Measurements from ENCODE around the gene STAT1. TPM values are rescaled to one million over a fixed set of nuclear protein-coding genes. Genes with fewer than 3 reads are reported as not detected.

Gene STAT1
- total and polyA plus RNA-seq, 5 experiments from 2014 or later = 62.8 to 231 (median 154) TPM

DNA sequence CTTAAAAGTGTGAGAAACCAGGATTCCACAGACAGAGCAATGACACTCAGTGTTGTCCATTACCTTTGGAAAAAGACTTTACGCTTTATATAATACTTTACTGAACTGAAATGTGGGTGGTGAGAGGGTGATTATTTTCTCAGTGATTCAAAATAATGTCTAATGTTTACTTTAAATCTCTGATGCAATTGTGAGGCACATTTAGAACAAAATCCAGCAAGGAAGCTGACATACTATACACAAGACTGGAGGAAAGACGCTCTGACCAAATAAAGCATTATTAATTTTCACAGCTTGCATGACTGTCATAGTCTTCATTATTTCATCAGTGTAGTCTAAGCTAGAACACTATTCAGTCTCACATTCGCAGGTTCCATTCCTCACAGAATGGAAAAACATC is 34.1 kb upstream of the STAT1 start:
- H3K4me3 Mint-ChIP-seq = no peak overlapping the region
- no peak for DNase-seq
- no peaks in the 10 kb centered on the region for H3K27me3 Mint-ChIP-seq
- ATAC-seq = no peak
- H3K9me3 Mint-ChIP-seq = peaks cover 0 to 4% (median 0%) of the 10 kb centered on the region in 9 donors
- peaks cover 9 to 49% (median 14%) of the 10 kb centered on the region in 3 donors for H3K36me3 Mint-ChIP-seq
- H3K27ac Mint-ChIP-seq = peak overlapping the region in 1 of 10 donors; percentile 26
- POLR2A ChIA-PET = no interaction called here
- H3K4me1 Mint-ChIP-seq = peaks cover 0 to 6% (median 2%) of the 10 kb centered on the region in 4 donors

DNA sequence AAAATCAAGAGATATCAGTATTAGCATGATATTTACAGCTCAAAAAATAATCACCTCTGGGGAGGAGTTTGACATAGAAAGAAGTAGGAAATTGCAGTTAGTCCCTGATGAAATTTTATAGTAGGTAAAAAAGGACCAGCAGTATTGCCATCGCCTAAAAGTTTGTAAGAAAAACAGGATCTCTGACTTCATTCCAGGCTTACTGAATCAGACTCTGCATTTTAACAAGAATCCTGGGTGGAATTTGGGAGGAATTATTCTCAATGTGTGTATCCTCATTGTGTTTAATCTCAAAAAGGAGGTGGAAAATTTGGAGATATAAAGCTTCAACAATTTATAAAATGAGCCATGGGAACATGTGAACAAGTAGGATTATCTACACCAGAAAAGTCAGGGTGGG is 31.2 kb upstream of the STAT1 start:
- no peak overlapping the region for H3K27ac Mint-ChIP-seq
- no peaks in the 10 kb centered on the region for H3K27me3 Mint-ChIP-seq
- peaks cover 9 to 59% (median 14%) of the 10 kb centered on the region in 3 donors for H3K36me3 Mint-ChIP-seq
- POLR2A ChIA-PET = interaction anchor here (1.0 to 1.1 kb wide), 2 partner anchors 10 to 16 kb away, joined by 3 to 4 read pairs; no protein-coding TSS in a partner anchor
- H3K4me1 Mint-ChIP-seq = peaks cover 1 to 10% (median 5%) of the 10 kb centered on the region in 4 donors
- H3K9me3 Mint-ChIP-seq = peaks cover 0 to 4% (median 0%) of the 10 kb centered on the region in 9 donors
- DNase-seq (no peak), ATAC-seq (no peak)
- H3K4me3 Mint-ChIP-seq = no peak overlapping the region

DNA sequence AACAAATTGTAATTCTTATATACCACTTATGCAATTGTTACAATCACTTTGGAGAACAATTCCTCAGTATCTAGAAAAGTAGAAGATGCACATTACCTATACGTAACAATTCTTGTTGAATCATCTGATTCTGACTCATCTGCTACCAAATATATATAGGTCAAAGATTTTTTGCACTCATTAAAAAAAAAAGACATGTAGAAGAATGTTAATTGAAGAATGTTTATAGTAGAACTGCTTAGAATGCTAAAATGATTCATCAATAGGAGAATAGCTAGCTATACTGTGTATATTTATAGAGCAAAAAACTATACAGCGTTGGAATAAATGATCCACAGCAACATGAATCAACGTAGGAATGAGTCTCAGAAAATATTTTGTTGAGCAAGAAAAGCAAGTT is 29.5 kb upstream of the STAT1 start:
- H3K27me3 Mint-ChIP-seq = no peaks in the 10 kb centered on the region
- ATAC-seq = no peak
- H3K9me3 Mint-ChIP-seq = peaks cover 0 to 4% (median 0%) of the 10 kb centered on the region in 9 donors
- H3K27ac Mint-ChIP-seq = no peak overlapping the region
- POLR2A ChIA-PET = interaction anchor here (0.6 kb wide), 1 partner anchor 35 kb away, joined by 5 read pairs; no protein-coding TSS in a partner anchor
- H3K4me3 Mint-ChIP-seq = no peak overlapping the region
- peaks cover 9 to 67% (median 20%) of the 10 kb centered on the region in 3 donors for H3K36me3 Mint-ChIP-seq
- peaks cover 5 to 25% (median 10%) of the 10 kb centered on the region in 4 donors for H3K4me1 Mint-ChIP-seq
- DNase-seq = no peak

DNA sequence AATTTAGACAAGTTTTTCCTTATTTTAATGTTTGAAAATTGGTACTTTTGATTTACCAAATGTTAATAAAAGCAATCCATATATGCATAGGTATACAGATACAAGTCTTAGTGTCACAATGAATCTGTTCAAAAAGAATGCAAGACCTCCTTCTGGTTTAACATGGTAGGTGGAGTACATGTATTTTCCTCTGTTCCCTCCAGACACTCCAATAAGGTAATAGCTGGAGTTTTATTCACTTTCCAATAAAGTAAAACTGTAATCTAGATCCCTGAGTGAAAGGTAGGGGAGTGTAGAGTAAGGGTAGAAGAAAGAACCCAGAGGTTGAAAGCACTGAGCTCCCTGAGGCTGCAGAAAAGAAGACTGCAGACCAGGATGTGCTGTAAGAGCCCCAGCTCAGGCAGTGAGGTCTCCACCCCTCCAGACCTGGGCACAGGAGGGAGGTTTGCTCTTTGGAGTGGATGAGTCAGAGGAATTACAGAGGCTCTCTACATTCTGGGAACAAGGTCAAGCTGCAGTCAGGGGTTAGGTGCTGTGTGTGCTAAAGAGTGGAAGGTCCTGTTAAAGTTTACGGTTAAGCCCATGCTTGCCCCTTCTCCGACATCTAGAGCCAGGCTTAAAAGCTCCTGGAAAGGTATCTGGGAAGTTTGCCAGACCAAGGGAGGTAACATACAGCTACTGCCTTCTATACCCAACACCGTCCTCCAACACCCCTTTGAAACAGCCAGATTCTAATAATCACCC is 27.6 kb upstream of the STAT1 start:
- Mint-ChIP-seq H3K36me3 (peaks cover 13 to 73% (median 28%) of the 10 kb centered on the region in 3 donors), H3K27ac (peak overlapping the region in 5 of 10 donors; percentile 44 to 81 (median 68)), H3K9me3 (peaks cover 0 to 4% (median 0%) of the 10 kb centered on the region in 9 donors), H3K4me1 (peaks cover 7 to 37% (median 16%) of the 10 kb centered on the region in 4 donors), H3K27me3 (no peaks in the 10 kb centered on the region), H3K4me3 (peak overlapping the region in 1 of 10 donors; percentile 17)
- ATAC-seq = no peak
- POLR2A ChIA-PET = interaction anchor here (0.8 kb wide), 1 partner anchor 114 kb away, joined by 3 read pairs; no protein-coding TSS in a partner anchor
- DNase-seq = no peak

DNA sequence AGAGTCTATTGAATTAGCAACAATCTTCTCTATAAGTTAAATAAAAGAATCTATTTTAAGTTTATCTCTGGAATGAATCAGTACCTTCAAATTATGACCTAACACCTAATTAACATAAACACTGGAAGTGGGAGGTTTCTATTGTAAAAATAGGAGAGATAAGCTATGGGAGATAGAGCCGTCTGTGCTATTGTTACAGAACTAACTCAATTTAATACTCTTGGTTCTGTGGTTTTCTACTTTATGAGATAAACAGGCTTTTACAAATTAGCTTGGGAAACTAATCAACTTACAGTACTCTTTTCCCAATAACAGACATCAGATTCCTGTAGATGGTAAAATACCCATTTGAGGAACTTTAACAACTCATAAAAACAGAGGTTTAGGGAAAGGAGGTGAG is 25.6 kb upstream of the STAT1 start:
- Mint-ChIP-seq H3K36me3 (peaks cover 11 to 81% (median 26%) of the 10 kb centered on the region in 3 donors), H3K4me3 (no peak overlapping the region), H3K4me1 (peaks cover 4 to 37% (median 16%) of the 10 kb centered on the region in 4 donors), H3K27me3 (no peaks in the 10 kb centered on the region), H3K27ac (peak overlapping the region in 5 of 10 donors; percentile 14 to 92 (median 79)), H3K9me3 (peaks cover 0 to 4% (median 0%) of the 10 kb centered on the region in 9 donors)
- no peak for DNase-seq
- POLR2A ChIA-PET = no interaction called here
- no peak for ATAC-seq

DNA sequence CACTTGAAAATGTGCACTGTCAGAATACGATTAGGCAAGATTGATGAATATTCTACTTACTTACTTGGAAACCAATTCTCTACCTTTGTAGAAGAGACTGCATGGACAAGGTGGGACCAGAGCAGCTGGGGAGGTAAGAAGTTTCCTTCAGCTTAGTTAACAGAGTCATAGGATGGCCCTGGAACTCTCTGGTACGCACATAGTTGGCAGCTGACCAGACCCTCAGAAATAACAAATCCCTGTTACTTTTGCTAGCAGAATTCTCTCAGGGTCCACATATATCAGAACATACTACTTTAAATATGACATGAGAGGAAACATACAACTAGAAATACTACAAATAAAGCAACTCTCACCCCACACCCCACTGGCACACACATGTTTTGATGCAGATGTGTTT is 24.8 kb upstream of the STAT1 start:
- H3K27me3 Mint-ChIP-seq = no peaks in the 10 kb centered on the region
- peaks cover 4 to 78% (median 21%) of the 10 kb centered on the region in 3 donors for H3K36me3 Mint-ChIP-seq
- peaks cover 4 to 37% (median 16%) of the 10 kb centered on the region in 4 donors for H3K4me1 Mint-ChIP-seq
- no peaks in the 10 kb centered on the region for H3K9me3 Mint-ChIP-seq
- ATAC-seq (no peak), DNase-seq (no peak)
- H3K27ac Mint-ChIP-seq = peak overlapping the region in 9 of 10 donors; percentile 14 to 92 (median 68)
- POLR2A ChIA-PET = no interaction called here
- H3K4me3 Mint-ChIP-seq = peak overlapping the region in 2 of 10 donors; percentile 1 to 48

DNA sequence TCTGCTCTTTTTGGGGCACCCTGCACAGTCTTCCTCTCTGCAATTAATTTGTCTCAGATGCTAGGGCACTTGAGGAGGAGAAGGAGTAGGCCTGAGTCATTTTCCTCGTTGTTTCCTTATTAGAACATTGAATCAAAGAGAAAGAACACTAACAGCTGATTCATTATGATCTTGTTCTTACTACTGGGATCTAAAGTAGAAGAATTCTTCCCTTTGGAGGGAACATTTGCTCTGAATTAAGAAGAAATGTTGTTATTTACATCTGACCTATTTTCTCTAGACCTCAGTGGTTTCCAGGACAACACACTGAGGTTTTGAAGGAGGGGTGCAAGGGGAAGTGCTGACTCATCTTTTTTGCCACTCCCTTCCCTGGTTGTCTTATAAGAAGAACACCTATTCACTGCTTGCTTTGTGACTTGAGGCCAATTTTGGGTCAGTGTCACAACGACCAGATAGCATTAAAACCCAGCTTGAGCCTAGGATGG is 24.3 kb upstream of the STAT1 start:
- H3K9me3 Mint-ChIP-seq = no peaks in the 10 kb centered on the region

DNA sequence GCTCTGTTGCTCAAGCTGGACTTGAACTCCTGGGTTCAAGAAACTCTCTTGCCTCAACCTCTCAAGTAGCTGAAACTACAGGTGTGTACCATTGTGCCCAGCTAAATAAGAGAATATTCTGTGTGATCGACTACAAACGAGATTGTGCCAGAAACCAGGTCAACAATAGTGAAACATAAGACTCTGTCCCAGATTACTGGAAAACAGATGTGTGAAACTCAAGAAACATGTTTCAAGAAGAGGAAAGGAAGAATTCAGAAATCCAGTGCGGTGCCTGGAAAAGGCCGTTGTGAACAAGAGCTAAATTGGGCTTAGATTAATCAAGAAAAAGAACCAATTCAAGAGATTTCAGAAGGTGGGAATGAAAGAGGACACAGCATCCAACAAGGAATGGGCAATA is 23.4 kb upstream of the STAT1 start:
- Mint-ChIP-seq H3K27me3 (no peaks in the 10 kb centered on the region), H3K27ac (peak overlapping the region; percentile 22 to 92 (median 83)), H3K36me3 (peaks cover 4 to 85% (median 29%) of the 10 kb centered on the region in 3 donors), H3K9me3 (no peaks in the 10 kb centered on the region), H3K4me3 (no peak overlapping the region), H3K4me1 (peaks cover 4 to 34% (median 16%) of the 10 kb centered on the region in 4 donors)
- POLR2A ChIA-PET = no interaction called here
- no peak for ATAC-seq
- DNase-seq = no peak

More for the DNA sequence above, 24.3 kb upstream of the STAT1 start:
- H3K36me3 Mint-ChIP-seq = peaks cover 4 to 82% (median 22%) of the 10 kb centered on the region in 3 donors
- peak overlapping the region; percentile 40 to 92 (median 77) for H3K27ac Mint-ChIP-seq
- POLR2A ChIA-PET = no interaction called here
- no peaks in the 10 kb centered on the region for H3K27me3 Mint-ChIP-seq
- ATAC-seq (no peak), DNase-seq (no peak)
- peak overlapping the region in 3 of 10 donors; percentile 1 to 48 (median 1) for H3K4me3 Mint-ChIP-seq
- peaks cover 4 to 36% (median 16%) of the 10 kb centered on the region in 4 donors for H3K4me1 Mint-ChIP-seq

DNA sequence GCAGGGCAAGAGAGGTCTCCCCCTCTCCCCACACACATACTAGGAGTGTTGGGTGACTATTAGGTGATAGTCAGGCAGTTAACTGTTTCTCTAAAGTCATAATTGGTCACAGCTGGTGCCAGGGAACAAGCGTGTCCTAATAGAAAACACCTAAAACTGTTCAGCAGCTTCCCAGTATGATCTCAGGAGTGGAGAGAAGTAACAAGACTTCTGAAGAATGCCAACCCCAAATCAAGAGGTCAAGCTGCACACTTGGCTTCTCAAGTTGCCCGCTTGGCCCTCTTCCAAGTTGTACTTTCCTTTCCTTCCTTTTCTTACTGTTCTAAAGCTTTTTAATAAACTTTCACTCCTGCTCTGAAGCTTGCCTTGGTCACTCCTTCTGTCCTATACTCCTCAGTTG is 22.4 kb upstream of the STAT1 start:
- peaks cover 4 to 88% (median 30%) of the 10 kb centered on the region in 3 donors for H3K36me3 Mint-ChIP-seq
- no peak overlapping the region for H3K4me3 Mint-ChIP-seq
- peaks cover 4 to 27% (median 12%) of the 10 kb centered on the region in 4 donors for H3K4me1 Mint-ChIP-seq
- no peak for ATAC-seq
- POLR2A ChIA-PET = interaction anchor here (1.0 kb wide), 1 partner anchor 13 kb away, joined by 3 read pairs; no protein-coding TSS in a partner anchor
- no peaks in the 10 kb centered on the region for H3K27me3 Mint-ChIP-seq
- no peaks in the 10 kb centered on the region for H3K9me3 Mint-ChIP-seq
- no peak for DNase-seq
- peak overlapping the region in 9 of 10 donors; percentile 7 to 90 (median 64) for H3K27ac Mint-ChIP-seq

DNA sequence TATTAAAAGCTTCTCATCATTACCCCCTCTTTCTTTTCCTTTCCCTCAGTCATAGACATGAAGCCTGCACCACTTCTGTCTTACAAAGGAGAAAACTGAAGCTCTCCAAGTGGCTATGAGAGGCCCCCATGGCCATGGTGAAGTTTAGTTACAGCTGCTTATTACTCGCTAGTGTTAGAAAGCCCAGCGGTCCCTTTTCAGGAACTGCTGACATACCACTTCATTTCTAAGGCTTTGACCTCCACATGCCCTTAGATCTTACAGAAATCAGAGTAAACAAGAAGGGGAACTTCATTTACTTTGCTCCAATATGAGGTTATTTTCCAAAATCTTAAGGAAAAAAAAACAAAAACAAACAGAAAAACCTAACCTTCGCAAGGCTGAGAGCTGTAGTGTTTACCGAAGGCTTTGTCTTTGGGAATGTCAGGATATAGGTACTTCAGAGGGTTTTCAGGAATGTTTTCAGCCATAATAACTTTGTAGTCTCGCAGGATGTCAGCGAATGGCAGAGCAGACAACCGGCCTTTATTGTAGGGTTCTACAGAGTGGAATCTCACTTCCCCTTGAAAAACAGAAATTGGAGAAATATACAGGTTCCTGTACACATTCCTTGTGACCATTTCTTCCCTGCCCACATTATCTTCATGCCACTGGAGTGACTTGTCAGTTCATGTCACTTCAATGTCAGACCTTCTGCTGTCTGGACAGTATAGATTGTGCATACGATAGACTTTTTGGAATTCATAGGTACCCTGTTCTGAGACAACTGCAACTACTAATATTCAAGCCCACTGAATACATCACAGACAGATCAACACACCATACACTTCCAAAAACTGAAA is 18.8 kb upstream of the STAT1 start:
- POLR2A ChIA-PET = interaction anchor here (1.1 kb wide), 1 partner anchor 10 kb away, joined by 4 read pairs; no protein-coding TSS in a partner anchor
- Mint-ChIP-seq H3K27ac (peak overlapping the region in 7 of 10 donors; percentile 4 to 83 (median 47)), H3K4me3 (no peak overlapping the region), H3K4me1 (peaks cover 9 to 39% (median 29%) of the 10 kb centered on the region in 4 donors), H3K9me3 (no peaks in the 10 kb centered on the region), H3K36me3 (peaks cover 9 to 92% (median 32%) of the 10 kb centered on the region in 3 donors), H3K27me3 (no peaks in the 10 kb centered on the region)
- DNase-seq = no peak
- ATAC-seq = no peak

DNA sequence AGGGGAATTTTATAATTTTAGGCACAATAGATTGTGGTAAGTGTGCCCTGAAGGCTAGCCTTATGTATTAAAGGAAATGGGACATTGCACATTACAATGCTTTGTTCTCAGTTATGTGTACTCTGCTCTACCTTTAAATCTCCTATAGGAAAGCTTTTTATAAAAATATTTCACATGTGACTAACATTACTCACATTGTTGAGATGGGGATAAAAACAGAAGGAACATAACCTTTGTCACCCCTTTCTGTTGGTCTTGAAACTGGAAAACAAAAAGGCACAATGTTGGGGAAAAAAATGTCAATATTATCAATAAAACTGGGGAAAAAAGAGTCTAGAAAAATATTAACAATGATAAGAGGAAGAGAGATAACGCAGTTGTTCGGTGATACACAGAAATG is 17.3 kb upstream of the STAT1 start:
- H3K27ac Mint-ChIP-seq = peak overlapping the region; percentile 15 to 86 (median 70)
- peaks cover 7 to 38% (median 29%) of the 10 kb centered on the region in 4 donors for H3K4me1 Mint-ChIP-seq
- ATAC-seq = no peak
- POLR2A ChIA-PET = no interaction called here
- peaks cover 5 to 85% (median 28%) of the 10 kb centered on the region in 3 donors for H3K36me3 Mint-ChIP-seq
- H3K27me3 Mint-ChIP-seq = no peaks in the 10 kb centered on the region
- no peak overlapping the region for H3K4me3 Mint-ChIP-seq
- no peak for DNase-seq
- H3K9me3 Mint-ChIP-seq = no peaks in the 10 kb centered on the region

DNA sequence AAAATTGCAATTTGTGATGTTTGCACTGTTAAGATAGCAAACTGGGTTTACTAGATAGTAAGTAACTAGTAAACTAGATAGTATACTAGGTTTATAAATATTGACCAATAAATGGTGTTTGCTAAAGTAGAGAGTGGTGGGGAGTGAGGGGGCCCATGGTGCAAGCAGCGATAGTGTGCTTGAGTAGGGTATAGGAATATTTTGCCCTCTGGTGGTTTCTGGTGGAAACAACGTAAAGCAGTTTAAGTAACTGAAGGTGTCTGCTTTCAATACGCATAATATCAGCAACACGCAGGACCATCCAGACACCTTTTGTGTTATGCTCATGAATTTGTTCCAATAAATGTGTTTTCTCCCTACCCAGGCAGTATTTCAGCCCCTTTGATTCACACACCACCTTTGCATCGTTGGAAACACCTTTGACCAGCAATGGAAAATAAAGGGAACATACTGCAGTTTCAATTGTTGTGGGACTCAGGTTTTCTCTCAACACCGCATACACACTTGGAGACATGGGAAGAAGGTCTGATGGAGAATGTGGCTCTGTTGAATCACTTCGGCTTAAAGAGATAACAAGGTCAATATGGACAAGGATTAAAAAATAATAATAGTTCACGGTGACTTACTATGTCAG is 16.7 kb upstream of the STAT1 start:
- Mint-ChIP-seq H3K36me3 (peaks cover 5 to 82% (median 25%) of the 10 kb centered on the region in 3 donors), H3K27me3 (no peaks in the 10 kb centered on the region), H3K4me1 (peaks cover 10 to 38% (median 33%) of the 10 kb centered on the region in 4 donors), H3K9me3 (no peaks in the 10 kb centered on the region), H3K27ac (peak overlapping the region; percentile 52 to 92 (median 77)), H3K4me3 (no peak overlapping the region)
- peak in 7 of 10 donors; percentile 29 to 63 (median 51) for DNase-seq
- peak; percentile 86 to 89 for ATAC-seq
- POLR2A ChIA-PET = interaction anchor here (1.5 kb wide), 1 partner anchor 17 kb away, joined by 8 read pairs; the partner anchor contains the start of gene STAT1
